MM.1S (cell line): ENCODE measurements around the gene ZFR2.

Experiments
- EZH2 ChIP-seq: fragments of 300-600 bp; sonication (generic); optimal IDR thresholded peaks from 2 replicates; pipeline ENCODE3; 2017; ENCODE audit warnings: low read depth, mild to moderate bottlenecking, antibody characterized with exemption, low read length, mixed read lengths
- TF ChIP-seq, protein P1 (sequence below): fragments of 300-600 bp; sonication (generic); IDR thresholded peaks from 2 replicates; pipeline ENCODE4 v1.5.1; 2016; ENCODE audit warnings: antibody characterized with exemption, low read length, mixed read lengths

DNA sequence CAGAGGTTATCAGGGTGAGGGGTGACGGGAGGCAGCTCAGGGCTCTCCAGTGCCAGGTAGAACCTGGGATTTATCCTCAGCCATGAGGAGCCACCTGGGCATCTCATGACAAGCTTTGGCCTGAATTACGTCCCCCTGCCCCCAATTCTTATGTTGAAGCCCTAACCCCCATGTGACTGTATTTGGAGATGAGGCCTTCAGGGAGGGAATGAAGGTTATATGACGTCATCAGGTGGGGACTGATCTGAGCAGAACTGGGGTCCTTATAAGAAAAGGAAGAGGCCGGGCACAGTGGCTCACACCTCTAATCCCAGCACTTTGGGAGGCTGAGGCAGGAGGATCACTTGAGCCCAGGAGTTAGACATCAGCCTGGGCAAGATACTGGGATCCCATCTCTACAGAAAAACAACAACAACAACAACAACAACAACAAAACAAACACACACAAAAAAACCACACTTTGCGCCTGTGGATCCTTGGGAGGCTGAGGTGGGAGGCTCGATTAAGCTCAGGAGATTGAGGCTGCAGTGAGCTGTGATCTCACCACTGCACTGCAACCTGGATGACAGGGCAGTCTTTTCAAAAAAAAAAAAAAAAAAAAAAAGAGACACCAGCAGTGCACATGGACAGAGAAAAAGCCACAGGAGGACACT lies 18.4 kb downstream of the ZFR2 start:
- TF ChIP-seq EZH2 = no peak
- TF ChIP-seq, protein P1, sequence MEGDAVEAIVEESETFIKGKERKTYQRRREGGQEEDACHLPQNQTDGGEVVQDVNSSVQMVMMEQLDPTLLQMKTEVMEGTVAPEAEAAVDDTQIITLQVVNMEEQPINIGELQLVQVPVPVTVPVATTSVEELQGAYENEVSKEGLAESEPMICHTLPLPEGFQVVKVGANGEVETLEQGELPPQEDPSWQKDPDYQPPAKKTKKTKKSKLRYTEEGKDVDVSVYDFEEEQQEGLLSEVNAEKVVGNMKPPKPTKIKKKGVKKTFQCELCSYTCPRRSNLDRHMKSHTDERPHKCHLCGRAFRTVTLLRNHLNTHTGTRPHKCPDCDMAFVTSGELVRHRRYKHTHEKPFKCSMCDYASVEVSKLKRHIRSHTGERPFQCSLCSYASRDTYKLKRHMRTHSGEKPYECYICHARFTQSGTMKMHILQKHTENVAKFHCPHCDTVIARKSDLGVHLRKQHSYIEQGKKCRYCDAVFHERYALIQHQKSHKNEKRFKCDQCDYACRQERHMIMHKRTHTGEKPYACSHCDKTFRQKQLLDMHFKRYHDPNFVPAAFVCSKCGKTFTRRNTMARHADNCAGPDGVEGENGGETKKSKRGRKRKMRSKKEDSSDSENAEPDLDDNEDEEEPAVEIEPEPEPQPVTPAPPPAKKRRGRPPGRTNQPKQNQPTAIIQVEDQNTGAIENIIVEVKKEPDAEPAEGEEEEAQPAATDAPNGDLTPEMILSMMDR = no peak
